Fibroblast of skin of right biceps (primary cell): ENCODE results near the gene EVA1A.

Source experiments
- DNase-seq: peaks from one replicate; pipeline ENCODE4 v3.0.0-alpha.2; 2013

The EVA1A gene

DNA sequence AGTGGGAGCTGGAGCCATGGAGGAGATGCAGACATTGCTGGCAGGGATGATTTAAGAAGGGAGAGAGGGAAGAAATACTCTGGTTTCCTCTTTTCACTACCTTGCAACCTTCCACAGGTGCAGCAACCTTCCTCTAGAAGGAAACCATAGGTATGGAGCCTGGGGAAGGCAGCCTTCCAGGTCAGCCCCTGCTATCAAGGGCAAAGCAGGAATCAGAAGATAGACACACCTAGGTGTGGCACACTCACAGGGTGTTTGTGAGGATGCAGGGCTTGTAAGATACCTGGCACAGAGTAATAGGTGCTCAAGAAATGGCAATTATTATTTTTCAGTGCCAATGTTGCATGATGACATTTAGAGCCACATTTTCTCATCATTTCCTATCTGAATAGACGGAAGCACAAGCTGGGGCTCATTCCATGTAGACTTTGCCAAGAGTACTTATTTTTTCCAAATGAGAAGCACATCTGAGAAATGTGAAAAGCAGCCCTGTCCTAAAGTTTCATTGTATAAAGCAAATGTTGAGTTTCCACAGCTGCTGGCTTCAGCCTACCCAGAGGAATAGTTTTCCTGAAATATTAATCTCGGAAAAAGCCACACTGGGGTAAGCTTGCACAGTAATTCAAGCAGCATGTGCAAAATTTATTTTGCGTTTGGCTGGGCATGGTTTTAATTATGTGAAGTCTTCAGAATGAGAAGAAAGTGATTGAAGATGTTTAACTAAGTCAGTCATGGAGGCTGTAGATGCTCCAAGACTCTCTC is 20.6 kb downstream of the EVA1A start:
- DNase-seq = peak; percentile 76

DNA sequence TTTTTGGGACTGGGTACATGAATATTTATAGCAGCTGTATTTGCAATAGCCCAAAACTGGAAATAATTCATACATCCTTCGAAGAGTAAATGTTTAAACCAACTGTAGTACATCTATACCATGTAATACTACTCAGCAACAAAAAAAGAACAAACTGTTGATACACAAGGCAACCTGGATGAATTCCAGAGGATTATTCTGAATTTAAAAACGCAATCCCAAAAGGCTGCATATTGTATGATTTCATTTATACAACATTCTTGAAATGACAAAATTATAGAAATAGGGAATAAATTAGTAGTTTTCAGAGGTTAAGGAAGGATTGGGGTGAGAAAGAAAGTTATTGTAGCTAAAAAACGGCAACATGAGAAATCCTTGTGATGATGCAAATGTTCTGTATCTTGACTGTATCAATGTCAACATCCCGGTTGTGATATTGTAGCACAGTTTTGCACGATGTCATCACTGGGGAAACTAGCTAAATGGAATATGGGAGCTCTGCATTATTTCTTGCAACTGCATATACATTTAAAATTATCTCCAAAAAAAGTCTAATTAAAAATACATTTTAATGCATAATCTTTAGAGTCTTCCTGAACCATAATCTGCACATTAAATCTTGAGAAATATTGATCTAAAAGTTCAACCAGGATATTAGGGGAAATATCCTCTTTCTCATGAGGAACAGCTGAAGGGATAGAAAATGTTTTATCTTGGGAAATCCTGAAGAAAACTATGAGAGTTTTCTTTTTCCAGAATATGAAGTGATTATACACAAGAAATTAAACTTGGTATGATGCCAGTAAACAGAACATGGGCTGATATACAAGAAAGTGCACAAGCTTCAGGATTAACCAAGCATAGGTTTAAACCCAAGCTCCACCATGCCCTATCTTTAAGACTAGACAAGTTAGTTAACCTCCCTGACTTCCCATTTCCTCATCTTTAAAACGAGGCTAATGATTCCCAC is 21.9 kb downstream of the EVA1A start:
- DNase-seq = no peak

DNA sequence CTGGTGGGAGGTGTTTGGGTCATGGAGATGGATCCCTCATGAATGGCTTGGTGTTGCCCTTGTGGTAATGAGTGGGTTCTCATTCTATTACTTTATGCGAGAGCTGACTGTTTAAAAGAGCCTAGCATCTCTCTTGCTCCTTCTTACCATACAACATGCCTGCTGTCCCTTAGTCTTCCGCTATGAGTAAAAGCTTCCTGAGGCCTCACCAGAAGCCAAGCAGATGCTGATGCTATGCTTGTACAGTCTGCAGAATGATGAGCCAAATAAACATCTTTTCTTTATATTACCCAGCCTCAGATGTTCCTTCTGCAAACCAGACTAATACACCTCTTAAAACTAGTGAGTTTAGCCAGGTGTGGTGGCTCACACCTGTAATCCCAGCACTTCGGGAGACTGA is 23.1 kb downstream of the EVA1A start:
- no peak for DNase-seq

DNA sequence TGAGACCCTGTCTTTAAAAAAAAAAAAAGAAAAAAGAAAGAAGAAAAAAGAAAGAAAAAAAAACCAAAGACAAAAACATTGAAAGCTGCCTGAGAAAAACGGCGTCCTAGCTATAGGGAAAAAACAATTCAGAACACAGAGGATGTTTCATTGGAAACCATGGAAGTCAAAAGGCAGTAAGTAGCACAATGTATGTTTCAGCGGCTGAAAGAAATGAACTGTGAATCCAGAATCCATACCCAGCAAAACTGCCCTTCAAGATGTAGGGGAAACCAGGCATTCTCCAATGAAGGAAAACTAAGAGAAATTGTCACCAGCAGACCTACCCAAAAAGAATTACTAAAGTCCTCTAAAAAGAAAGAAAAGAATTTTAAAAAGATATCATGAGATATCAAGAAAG is 27.6 kb downstream of the EVA1A start:
- DNase-seq = no peak

DNA sequence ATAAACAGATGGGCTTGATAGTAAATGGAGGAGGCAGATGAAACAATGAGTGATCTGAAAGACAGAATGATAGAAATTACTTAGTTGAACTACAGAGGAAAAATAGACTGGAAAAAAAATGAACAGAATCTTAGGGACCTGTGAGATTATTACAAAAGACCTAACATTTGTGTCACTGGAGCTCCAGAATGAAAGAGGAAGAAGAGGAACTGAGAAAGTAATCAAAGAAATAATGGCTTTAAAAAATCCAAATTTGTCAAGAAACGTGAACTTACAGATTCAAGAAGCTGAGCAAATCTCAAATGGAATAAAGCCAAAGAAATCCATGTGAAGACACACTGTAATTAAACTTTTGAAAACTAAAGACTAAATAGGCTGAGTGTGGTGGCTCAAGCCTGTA is 28.3 kb downstream of the EVA1A start:
- no peak for DNase-seq

DNA sequence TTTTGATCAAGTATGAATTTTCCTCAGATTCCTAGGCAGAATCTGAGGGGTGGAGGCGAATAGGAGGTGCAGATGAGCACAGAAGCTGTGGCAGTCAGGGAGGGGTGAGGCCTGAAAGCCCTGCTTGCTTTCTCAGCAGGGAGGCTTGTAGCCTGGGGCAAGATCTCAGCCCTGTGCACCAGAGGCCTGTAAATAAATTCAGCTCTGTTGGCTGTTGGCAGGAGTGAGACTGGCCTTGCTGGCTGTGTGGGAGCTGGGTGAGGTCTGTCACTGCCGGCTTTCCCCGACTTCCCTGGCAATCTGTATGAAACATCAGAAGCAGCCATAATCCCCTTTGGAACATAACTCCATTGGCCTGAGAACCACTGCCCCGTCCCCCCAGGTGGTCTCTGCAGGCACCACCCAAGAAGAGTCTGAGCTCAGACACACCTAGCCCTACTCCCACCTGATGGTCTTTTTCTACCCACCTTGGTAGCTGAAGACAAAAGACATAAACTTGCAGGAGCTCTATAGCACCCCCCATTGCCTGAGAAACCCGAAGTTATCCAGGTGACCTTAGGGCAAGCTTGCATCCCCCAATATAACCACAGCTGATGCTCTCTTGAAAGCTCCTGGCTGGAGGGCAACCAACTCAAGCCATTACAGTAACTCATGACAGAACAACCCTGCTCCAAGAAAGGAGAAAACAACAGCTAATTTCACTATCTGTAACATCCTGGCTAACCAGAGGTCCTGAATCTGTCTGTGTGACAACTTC is 32.3 kb downstream of the EVA1A start:
- no peak for DNase-seq

DNA sequence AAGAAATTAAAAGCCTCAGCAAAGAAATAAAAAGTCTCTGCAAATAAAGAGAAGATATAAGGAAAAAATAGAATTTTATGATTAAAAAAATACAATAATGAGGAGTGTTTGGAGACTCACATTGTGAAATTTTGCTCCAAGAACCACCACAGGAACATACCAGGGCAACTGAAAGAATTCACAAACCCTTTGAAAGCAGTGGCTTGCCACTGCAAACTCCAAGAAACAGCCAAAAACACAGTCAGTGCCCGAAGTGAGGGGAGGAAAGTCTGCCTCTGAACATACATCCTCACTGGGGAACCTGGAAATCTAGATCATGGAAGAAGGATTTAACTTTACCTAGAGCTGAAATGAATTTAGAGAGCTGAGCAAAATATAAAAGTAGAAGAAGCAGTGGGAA is 33.1 kb downstream of the EVA1A start:
- no peak for DNase-seq

DNA sequence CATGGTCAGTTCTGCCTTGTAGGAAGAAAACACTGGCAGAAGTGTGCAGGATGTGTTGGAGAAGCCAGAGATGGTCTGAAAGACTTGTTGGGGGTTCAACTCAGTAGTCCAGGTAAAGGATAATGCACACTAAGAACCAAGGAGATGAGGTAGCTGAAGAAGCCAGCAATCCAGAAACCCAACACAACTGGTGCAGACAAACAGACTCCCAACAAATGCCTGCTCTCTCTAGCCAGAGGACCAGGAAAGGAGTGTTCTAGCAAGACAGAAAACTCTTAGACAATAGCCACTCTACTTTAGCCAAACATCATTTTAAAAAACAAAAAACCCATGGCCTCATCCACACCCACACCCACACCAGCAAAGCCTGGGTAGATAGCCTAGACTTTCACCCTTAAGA is 33.9 kb downstream of the EVA1A start:
- DNase-seq = no peak

DNA sequence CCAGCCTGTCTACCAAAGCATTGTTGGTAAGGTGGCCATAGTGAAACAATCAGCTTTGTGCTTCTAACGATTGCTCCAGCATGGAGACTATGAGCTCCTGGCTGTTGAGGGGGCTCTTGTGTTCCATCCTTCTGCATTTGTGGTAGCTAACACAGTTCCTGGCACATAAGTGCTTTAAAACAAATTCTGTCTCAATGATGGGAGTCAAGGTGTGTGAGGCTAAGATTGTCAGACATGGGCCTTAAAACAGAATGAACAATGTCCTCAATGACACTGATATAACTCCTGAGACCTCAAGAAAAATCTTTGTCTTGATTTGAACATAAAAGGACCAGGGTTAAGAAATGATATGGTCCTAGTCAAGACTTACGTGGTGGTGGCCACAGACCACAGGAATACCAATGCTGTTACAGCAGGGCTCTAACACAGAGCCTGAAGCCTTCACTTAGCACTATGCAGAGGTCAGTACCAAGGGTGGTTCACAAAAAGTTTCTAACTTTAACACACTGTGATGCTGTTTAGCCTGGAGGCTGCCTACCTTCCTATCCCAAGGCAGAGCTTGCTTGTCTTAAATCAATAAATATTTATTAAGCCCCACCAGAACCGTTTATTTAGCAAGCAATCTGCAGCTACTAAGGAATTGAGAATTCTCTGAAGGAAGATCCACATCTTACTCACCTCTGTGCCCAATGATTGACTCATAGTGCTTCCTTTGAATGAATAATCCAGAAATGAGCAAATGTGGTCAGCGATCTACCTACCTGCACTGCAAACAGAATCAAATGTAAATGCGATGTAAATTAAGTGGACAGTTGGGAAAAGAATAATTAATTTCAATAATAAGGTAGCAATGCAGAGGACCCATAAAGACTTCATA is 35.1 kb downstream of the EVA1A start:
- peak; percentile 30 for DNase-seq

DNA sequence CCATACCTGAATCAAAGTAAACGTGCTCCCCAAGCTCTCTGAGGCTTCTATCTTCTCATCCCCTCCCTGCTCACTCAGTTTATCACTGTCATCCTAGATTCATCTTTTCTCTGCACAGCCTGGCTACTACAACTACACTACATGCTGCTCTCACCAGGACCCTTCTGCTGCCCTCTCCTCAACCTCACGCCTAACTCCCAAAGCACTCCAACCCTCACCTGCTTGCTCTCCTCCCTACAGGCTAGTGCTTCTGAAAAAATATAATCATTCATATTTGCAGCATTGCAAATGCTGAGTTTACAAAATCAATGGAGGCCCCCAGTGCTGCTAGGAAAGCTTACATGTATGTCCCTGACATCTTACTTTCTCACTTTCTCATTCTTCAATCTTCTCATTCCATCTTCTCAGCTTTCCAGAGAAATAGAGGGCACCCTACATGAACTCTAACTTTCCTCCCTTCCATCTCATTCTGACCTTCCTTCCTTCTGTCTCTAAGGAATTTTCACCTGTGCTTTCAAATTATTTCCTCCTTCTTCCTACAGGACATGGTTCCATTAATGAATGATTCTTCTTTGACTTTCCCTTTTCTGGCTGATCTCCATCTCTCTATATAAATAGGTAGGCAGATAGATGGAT is 36.3 kb downstream of the EVA1A start:
- DNase-seq = no peak

DNA sequence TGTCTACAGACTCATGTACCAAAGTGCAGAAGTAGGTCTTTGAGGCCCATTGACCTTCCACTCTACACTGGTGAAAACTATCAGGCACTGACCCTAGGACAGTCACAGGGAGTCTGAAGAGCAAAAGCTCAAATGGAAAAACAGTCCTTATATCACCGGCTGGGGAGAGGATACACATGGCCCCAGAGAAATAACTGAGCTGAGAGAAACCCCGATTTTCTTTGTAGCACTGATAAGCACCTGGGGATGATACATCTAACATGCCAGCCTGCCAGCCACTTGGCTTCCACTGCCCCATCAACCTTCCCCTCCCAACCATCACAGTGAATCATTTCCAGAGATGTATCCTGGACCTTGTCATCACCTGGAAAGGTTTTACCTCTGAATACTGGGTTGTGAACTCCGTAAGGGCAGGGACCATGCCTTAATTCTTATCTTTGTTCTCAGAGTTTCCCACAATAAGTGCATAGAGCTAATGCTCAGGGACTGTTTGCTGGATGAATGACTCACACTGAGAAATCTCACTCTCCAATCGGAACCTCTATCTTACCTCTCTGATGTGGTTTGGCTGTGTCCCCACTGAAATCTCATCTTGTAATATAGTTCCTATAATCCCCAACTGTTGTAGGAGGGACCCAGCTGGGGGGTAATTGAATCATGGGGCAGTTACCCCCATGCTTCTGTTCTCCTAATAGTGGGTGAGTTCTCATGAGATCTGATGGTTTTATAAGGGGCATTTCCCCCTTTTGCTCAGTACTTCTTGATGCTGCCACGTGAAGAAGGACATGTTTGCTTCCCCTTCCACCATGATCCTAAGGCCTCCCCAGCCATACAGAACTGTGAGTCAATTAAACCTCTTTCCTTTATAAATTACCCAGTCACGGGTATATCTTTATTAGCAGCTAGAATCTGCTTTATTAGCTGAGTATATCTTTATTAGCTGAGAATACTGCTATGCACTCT is 37.1 kb downstream of the EVA1A start:
- peak; percentile 87 for DNase-seq

DNA sequence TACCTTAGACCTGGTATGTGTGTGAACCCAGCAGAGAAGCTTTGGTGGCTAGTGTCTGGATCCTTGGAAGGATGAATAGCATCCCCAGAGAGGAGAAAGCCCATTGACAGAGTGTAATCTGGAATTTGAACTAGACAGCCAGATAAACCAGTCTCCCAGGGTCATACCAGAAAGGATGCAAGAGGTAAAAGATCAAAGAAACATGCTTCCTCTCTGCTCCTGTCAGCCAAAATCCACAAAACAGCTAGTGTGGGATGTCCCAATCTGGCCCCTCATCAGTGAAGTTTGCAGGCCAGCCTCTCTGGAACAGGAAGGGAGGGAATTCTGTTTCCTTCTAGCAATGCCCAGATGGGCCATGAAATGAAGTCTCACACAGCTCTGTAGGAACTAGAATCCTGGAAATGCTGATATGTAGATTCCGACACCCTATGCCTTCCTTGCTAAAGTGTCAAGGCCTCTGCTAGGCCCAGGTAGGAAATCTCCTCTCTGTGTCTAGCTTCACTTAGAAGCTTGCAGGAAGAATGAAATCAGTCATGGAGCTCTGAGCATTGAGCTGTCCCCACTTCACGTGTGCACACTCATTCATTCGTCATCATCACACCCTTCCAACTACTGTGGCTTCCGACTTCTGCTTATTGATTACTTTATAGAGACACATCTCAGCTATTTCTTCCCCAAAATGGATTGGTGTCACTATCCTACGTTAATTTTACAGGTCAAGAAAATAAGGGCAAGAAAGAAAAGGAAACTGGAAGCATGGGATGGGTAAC is 38.0 kb downstream of the EVA1A start:
- DNase-seq = no peak

DNA sequence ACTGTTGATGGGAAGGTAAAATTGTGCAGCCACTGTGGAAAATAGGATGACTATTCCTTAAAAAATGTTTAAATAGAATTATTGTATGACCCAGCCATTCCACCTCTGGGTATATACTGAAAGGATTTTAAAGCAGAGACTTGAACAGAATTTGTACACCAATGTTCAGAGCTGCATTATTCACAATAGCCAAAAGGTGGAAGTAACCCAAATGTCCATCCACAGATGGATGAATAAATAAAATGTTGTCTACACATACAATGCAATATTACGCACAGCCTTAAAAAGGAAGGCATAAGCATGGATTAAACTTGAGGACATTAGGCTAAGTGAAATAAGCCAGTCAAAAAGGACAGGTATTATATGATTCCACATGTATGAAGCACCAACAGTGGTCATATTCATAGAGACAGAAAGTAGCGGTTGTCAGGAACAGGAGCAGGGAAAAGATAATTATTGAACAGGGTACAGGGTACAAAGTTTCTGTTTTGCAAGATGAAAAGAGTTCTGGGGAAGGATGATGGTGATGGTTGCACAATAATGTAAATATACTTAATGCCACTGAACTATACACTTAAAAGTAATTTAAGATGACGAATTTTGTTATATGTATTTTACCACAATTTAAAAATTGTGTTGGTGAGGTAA is 39.4 kb downstream of the EVA1A start:
- no peak for DNase-seq

DNA sequence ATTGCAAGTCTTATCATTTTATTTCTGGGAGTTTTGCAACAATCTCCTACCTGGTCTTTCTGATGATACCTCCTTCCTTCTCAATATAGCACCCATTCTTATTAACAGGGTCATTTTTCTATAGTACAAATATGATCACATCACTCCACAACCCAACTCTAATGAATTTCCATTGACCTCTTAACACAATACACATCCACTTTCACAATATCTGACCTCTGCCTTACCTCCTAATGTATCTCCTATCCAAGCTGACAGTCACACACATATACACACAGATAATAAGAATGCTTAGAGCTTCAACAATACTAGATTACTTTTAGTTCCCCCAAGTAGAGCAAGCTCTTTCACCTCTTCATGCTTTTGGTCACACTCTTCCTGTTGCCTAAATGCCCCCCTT is 40.9 kb downstream of the EVA1A start:
- no peak for DNase-seq

DNA sequence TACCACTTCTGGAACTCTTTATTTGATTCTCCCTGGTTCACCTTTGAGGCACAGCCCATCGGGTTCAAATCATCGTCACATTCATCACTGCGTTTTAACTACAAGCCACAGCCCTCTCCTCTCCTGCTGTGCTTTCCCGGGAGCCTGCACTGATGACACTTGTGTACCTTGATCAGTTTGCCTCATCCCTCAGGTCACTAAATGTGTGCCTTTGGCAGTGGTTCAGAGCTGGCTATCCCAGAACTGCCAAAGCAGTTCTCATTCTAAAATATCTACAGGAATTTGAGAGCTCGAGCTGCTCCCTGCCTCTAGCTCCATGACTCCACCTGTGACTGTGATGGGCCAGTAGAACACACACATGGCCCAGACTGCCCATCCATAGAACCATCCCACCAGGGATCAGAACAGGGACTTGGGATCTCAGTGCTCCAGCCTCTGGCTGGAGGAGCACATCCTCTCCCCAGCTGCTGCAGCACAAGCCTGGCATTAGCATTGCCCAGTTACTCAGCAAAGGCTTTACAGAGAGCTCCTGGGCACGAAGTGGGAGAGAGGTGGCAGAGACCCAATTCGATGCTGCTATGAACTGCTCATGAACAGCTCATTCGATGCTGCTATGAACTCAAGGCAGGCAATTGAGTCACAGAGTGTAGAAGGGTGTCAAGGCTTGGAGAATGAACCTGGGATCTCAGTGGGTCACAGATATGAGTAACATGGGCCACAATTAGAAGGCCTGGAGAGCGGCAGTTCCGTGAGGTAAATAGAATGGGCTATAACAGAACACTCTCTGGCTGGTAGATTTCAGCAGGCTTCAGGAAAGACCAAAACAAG is 41.9 kb downstream of the EVA1A start:
- DNase-seq = no peak

DNA sequence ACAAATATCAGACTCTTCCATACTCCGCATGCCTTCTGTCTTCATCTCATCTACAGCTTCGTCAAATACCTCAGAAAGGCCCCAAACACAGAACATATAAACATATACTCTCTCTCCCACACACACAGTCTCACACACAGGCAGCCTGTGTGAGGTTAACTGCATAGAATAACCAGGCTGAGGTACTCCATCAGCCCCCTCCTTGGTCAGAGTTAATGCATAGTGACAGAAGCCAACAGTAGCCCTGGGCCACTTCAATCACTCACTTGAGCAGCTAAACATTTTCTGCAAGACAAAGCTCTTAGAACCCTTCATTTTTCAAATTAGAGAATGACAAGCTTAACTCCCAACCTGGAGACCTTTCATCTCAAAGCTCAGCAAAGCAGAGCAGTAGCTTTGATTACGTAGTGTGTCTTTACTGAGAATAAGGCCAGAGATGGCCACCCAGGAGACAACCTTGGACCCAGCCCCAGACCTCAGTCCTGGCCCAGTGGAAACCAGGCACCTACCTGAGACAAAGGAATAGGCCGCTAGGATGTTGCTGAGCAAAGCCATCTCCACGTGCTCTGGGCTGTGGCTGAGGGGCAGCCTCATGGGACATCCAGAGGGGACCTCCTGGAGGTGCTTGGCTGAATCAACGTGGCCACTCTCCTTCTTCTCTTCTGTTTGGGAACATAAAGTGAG is 43.0 kb downstream of the EVA1A start:
- DNase-seq = no peak
